ENCODE data around the gene PPP6R2.

The PPP6R2 gene

GRCh38 chr22:50489363-50490243 is 146.5 kb downstream of the PPP6R2 start:
- no peak for DNase-seq

- no peak for DNase-seq
Measured at GRCh38 chr22:50490531-50491308, 147.6 kb downstream of the PPP6R2 start.
